Colonic mucosa (tissue), 4 donors: Measurements from ENCODE around the gene PDE10A. TPM values are rescaled to one million over a fixed set of nuclear protein-coding genes. Genes with fewer than 3 reads are reported as not detected.

ENCODE experiments used
- DNase-seq: peaks from one replicate; pipeline ENCODE4 v3.0.0-alpha.2; 2020
- H3K27ac ChIP-seq: fragments of 200-600 bp; one replicate; pipeline ENCODE4 v1.8.0; 2021
- H3K27me3 ChIP-seq: fragments of 200-600 bp; one replicate; pipeline ENCODE4 v1.8.0; 2021
- H3K36me3 ChIP-seq: fragments of 200-600 bp; one replicate; pipeline ENCODE4 v1.8.0; 2021
- H3K4me1 ChIP-seq: fragments of 200-600 bp; one replicate; pipeline ENCODE4 v1.8.0; 2021; ENCODE audit warnings: mild to moderate bottlenecking
- H3K4me3 ChIP-seq: fragments of 200-600 bp; one replicate; pipeline ENCODE4 v1.8.0; 2021
- H3K9ac ChIP-seq, 2 donors: one replicate each; pipeline ENCODE4 v1.7.0; 2013; ENCODE audit warnings: control low read depth in 2 of 2, low read depth in 2 of 2, low read length in 2 of 2
- H3K9me3 ChIP-seq: fragments of 200-600 bp; one replicate; pipeline ENCODE4 v1.8.0; 2021
- intact Hi-C: fragments of 100-400 bp; cut with DNase I; formaldehyde crosslinking; loops from one replicate; pipeline ENCODE4 v1.14.1; 2022
- total RNA-seq, 2 donors: library from RNA; stranded (reverse); fragmentation: NEBNext Ultra II Directional in 1 of 2; extraction: Animal tissue kit (Norgen Biotek cat#: 25700) in 1 of 2; gene quantifications; one replicate each; pipeline ENCODE4 v1.2.1, GENCODE V29; 2021
- TF ChIP-seq, protein P1 (sequence below): fragments of 200-600 bp; IDR thresholded peaks from one replicate; pipeline ENCODE4 v1.8.0; 2022; ENCODE audit warnings: antibody characterized with exemption, mild to moderate bottlenecking
- donor health status: healthy.
- donor health status: DM: no; HTN: no; CAD: no.
- donor health status: DM: no; HTN: no; CAD: no.

Gene PDE10A
- total RNA-seq, 2 donors from 2014 or later: 0.37 to 3.4 TPM

DNA sequence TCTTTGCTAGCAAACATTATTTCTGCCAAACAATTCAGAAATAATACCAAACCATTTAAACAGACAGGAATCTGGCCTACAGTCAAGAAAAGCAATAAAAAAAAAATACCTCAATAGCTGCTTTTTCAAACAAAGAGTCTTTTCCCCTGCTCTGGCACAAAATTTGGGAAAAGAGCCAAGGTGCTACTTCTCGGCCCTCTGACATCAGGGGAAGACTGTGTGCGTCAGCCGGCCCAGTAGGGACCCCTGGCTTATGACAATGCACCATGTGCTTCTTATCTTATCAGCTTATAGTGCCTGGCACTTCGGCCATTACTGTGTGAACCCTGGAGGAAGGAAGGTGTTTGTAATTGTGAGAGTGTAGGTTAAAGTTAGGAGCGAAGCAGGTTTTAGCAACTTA lies 89.4 kb downstream of the PDE10A start:
- TF ChIP-seq, protein P1, sequence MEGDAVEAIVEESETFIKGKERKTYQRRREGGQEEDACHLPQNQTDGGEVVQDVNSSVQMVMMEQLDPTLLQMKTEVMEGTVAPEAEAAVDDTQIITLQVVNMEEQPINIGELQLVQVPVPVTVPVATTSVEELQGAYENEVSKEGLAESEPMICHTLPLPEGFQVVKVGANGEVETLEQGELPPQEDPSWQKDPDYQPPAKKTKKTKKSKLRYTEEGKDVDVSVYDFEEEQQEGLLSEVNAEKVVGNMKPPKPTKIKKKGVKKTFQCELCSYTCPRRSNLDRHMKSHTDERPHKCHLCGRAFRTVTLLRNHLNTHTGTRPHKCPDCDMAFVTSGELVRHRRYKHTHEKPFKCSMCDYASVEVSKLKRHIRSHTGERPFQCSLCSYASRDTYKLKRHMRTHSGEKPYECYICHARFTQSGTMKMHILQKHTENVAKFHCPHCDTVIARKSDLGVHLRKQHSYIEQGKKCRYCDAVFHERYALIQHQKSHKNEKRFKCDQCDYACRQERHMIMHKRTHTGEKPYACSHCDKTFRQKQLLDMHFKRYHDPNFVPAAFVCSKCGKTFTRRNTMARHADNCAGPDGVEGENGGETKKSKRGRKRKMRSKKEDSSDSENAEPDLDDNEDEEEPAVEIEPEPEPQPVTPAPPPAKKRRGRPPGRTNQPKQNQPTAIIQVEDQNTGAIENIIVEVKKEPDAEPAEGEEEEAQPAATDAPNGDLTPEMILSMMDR: no peak
- Histone ChIP-seq H3K27me3 (no peaks in the 10 kb centered on the region), H3K4me1 (no peaks in the 10 kb centered on the region), H3K9me3 (no peaks in the 10 kb centered on the region), H3K36me3 (no peaks in the 10 kb centered on the region), H3K27ac (no peak overlapping the region), H3K4me3 (no peak overlapping the region), H3K9ac (no peak overlapping the region)
- no peak for DNase-seq
- intact Hi-C loops: no loop called here

DNA sequence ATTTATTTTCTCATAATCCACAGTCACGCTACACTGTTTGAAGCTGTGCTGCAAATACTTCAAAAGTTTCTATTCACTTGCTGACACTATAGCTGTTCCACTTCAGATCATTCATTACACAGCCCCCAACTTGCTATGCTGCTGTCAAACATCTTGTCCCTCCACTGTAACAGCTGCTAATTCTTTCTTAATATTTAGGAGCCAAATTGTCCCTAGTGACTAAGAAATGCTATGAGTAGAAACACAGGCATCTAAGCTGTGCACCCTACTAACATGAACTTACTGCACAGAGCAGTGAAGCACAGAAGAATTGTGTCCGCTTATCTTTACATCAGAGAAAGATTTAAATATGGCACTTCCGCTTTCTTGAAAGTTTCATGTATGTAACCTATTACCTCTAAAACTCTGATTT lies 91.3 kb downstream of the PDE10A start:
- H3K36me3 ChIP-seq: no peaks in the 10 kb centered on the region
- no peak overlapping the region for H3K4me3 ChIP-seq
- H3K9me3 ChIP-seq: no peaks in the 10 kb centered on the region
- no peak for DNase-seq
- intact Hi-C loops: no loop called here
- no peak overlapping the region for H3K27ac ChIP-seq
- no peaks in the 10 kb centered on the region for H3K4me1 ChIP-seq
- TF ChIP-seq, protein P1: no peak
- no peaks in the 10 kb centered on the region for H3K27me3 ChIP-seq
- H3K9ac ChIP-seq: no peak overlapping the region

DNA sequence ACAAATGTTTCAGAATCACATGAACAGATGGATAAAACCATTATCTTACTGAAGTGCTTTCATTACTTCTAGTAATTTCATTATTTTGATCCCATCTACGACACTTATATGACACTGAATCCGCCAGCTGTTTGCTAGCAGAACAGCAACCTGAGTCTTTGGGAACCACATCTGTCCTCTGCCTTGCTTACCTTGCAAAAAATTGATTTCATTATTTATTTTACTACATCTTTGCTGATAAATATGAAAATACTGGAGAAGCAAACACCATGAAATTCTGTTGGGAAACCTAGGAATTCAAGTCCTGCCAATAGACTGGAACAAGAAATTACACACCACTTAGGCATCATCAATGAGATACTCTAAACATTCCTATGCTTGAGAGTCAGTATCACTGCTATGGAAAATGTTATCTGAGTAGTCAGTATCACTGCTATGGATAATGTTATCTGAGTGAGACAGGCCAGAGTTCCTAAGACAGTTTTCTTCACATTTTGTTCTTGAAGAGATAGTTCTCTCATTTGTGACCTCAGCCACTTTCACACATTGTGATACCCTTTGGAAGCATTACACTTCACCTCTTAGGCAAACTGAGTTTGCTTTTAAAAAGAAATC lies 91.9 kb downstream of the PDE10A start:
- no peaks in the 10 kb centered on the region for H3K27me3 ChIP-seq
- no peak for DNase-seq
- no peaks in the 10 kb centered on the region for H3K9me3 ChIP-seq
- H3K4me3 ChIP-seq: no peak overlapping the region
- H3K27ac ChIP-seq: no peak overlapping the region
- H3K9ac ChIP-seq: no peak overlapping the region
- TF ChIP-seq, protein P1: no peak
- intact Hi-C loops: no loop called here
- no peaks in the 10 kb centered on the region for H3K36me3 ChIP-seq
- H3K4me1 ChIP-seq: no peaks in the 10 kb centered on the region

DNA sequence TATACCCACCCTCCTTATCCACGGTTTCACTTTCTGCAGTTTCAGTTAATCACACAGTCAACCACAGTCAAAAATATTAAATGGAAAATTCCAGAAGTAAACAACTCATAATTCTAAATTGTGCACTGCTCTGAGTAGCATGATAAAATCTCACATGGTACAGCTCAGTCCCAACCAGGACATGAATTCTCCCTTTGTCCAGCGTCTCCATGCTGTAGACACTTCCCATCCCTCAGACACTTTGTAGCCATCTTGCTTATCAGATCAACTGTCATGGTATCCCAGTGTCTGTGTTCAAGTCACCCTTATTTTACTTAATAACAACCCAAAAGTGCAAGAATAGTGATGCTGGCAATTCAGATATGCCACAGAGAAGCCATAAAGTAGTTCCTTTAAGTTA lies 94.7 kb downstream of the PDE10A start:
- no peak for DNase-seq
- Histone ChIP-seq H3K4me3 (no peak overlapping the region), H3K9ac (no peak overlapping the region), H3K27ac (no peak overlapping the region), H3K4me1 (no peaks in the 10 kb centered on the region), H3K9me3 (no peaks in the 10 kb centered on the region), H3K27me3 (no peaks in the 10 kb centered on the region), H3K36me3 (no peaks in the 10 kb centered on the region)
- intact Hi-C loops: no loop called here
- TF ChIP-seq, protein P1: no peak

DNA sequence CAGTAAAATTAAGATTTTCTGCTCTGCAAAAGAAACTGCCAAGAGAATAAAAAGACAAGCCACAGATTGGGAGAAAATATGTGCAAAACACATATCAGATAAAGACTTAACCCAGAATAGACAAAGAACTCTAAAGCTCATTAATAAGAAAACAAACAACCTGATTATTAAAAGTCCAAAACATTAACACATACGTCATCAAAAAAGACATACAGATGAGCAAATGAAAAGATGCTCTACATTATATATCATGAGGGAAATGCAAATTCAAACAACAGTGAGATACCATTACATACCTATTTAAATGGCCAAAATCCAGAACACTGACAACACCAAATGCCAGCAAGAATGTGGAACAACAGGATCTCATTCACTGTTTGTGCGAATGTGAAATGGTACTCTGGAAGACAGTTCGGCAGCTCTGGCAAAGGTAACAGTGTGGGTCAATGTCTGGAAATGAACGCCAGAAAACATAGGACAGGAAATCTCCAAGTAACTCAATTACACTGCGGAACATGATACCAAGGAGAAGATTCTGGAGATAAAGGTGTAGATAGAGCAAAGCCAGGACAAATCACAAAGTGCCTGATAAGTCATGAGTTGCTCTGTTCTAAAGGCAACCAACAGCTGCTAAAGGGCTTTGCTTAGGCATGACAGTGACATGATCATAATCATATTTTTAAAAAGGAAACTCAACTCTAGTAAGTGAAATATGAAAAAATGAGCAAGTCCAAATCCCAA lies 96.8 kb downstream of the PDE10A start:
- TF ChIP-seq, protein P1: no peak
- Histone ChIP-seq H3K36me3 (no peaks in the 10 kb centered on the region), H3K27ac (no peak overlapping the region), H3K9ac (no peak overlapping the region), H3K27me3 (no peaks in the 10 kb centered on the region), H3K4me1 (no peaks in the 10 kb centered on the region), H3K9me3 (no peaks in the 10 kb centered on the region), H3K4me3 (no peak overlapping the region)
- no peak for DNase-seq
- intact Hi-C loops: no loop called here
